ENCODE data around the gene ANO3. TPM values are rescaled to one million over a fixed set of nuclear protein-coding genes. Genes with fewer than 3 reads are reported as not detected.

ANO3 gene
- total and polyA plus RNA-seq, 12 donors = 0.10 to 3.9 (median 0.65) TPM

- TF ChIP-seq CTCF (IDR thresholded peaks at IDR 0.05) (no peak), POLR2A (IDR thresholded peaks at IDR 0.05) (no peak)
- Histone ChIP-seq H3K4me3 (no peak overlapping the region), H3K9me3 (replicated peaks in 1 of 3) (no peaks in the 10 kb centered on the region), H3K4me1 (replicated peaks in 1 of 2) (no peaks in the 10 kb centered on the region), H3K36me3 (replicated peaks in 1 of 2) (no peaks in the 10 kb centered on the region), H3K27ac (no peak overlapping the region), H3K27me3 (no peaks in the 10 kb centered on the region)
- intact Hi-C loops (cut with DNase I) = no loop called here
- 19 to 33% (median 27%) methylated on average over 2 of the region's 2 CpGs for whole genome bisulfite sequencing, 4 donors
- DNase-seq = no peak
Measured at GRCh38 chr11:26470992-26471391, 139.1 kb downstream of the ANO3 start.

- H3K27ac ChIP-seq = no peak overlapping the region
- H3K27me3 ChIP-seq = no peaks in the 10 kb centered on the region
- DNase-seq = no peak
- H3K4me3 ChIP-seq = no peak overlapping the region
- TF ChIP-seq CTCF (IDR thresholded peaks at IDR 0.05) (no peak), POLR2A (IDR thresholded peaks at IDR 0.05) (no peak)
- intact Hi-C loops (cut with DNase I) = no loop called here
- 55 to 68% (median 63%) methylated on average over 4 of the region's 4 CpGs for WGBS, 4 donors
- H3K9me3 ChIP-seq (replicated peaks in 1 of 3) = no peaks in the 10 kb centered on the region
- no peaks in the 10 kb centered on the region for H3K36me3 ChIP-seq (replicated peaks in 1 of 2)
- no peaks in the 10 kb centered on the region for H3K4me1 ChIP-seq (replicated peaks in 1 of 2)
Measured at GRCh38 chr11:26473216-26474194, 141.6 kb downstream of the ANO3 start.

GRCh38 chr11:26474401-26474800 lies 142.5 kb downstream of the ANO3 start:
- Histone ChIP-seq H3K27me3 (no peaks in the 10 kb centered on the region), H3K4me1 (replicated peaks in 1 of 2) (no peaks in the 10 kb centered on the region), H3K27ac (no peak overlapping the region), H3K4me3 (no peak overlapping the region), H3K9me3 (replicated peaks in 1 of 3) (no peaks in the 10 kb centered on the region), H3K36me3 (replicated peaks in 1 of 2) (no peaks in the 10 kb centered on the region)
- WGBS, 4 donors = 63 to 77% (median 66%) methylated on average over 2 of the region's 2 CpGs
- intact Hi-C loops (cut with DNase I) = no loop called here
- DNase-seq = no peak
- TF ChIP-seq POLR2A (IDR thresholded peaks at IDR 0.05) (no peak), CTCF (IDR thresholded peaks at IDR 0.05) (no peak)

- intact Hi-C loops (cut with DNase I) = no loop called here
- no peaks in the 10 kb centered on the region for H3K36me3 ChIP-seq (replicated peaks in 1 of 2)
- 50 to 54% (median 52%) methylated on average over 2 of the region's 2 CpGs for WGBS, 4 donors
- no peaks in the 10 kb centered on the region for H3K27me3 ChIP-seq
- H3K4me3 ChIP-seq = no peak overlapping the region
- H3K9me3 ChIP-seq (replicated peaks in 1 of 3) = no peaks in the 10 kb centered on the region
- no peaks in the 10 kb centered on the region for H3K4me1 ChIP-seq (replicated peaks in 1 of 2)
- no peak overlapping the region for H3K27ac ChIP-seq
- DNase-seq = no peak
- TF ChIP-seq POLR2A (IDR thresholded peaks at IDR 0.05) = no peak
- TF ChIP-seq CTCF (IDR thresholded peaks at IDR 0.05) = no peak
Measured at GRCh38 chr11:26477396-26477795, 145.5 kb downstream of the ANO3 start.
